NCI-H2029 treated with DMSO at 0.1 percent for 48 hours (cell line): ENCODE data around the gene HMCN1.

Source experiments
- DNase-seq: peaks from one replicate; lab custom pipeline; 2025; lab: John Stamatoyannopoulos, UW

The HMCN1 gene

GRCh38 chr1:185804608-185805007, 70.4 kb downstream of the HMCN1 start:
- no peak for DNase-seq

GRCh38 chr1:185807275-185807674, 73.1 kb downstream of the HMCN1 start:
- DNase-seq: no peak

DNA sequence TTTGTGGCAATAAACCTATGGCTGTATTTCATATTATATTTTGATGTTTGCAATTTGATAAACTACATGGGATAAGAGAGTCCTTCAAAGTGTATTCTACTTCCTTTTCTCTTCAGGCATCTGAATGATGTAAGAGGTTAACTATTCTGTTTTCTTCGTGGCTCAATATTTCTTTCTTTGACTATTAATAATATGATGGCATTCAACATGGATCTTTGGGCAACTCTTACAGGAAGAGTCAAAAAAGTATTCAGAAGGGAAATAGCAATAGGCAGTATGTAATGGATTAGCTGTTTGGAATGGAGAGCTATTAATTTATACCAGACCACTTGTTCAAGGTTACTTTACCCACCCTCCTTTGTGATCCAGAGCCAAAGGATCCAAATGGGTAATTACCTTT, 74.4 kb downstream of the HMCN1 start:
- no peak for DNase-seq

- DNase-seq: no peak
Observed at GRCh38 chr1:185811073-185811709, 77.0 kb downstream of the HMCN1 start.

DNA sequence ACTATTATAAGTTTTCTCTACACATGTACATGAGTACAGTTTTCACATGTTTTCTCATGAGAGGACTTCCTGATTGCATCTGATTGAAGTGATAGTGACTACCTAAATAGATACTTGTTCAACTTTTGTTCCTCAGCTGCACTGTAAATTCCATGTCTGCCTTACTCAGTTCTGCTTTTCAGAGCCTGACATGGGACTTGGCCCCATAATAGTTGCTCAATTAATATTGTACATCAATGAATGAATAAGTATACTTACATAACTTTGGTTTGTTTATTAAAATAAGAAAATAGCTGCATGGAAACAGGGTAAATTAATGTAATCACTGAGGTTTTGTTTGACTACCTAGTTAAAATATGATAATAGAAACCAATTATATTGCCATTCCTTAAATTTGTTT, 78.7 kb downstream of the HMCN1 start:
- DNase-seq: no peak

- peak; percentile 28 for DNase-seq
Observed at GRCh38 chr1:185813401-185813979, 79.3 kb downstream of the HMCN1 start.

GRCh38 chr1:185816460-185816859, 82.3 kb downstream of the HMCN1 start:
- DNase-seq: no peak

- DNase-seq: no peak
Observed at GRCh38 chr1:185819798-185820197, 85.6 kb downstream of the HMCN1 start.

GRCh38 chr1:185821612-185822385, 87.6 kb downstream of the HMCN1 start:
- DNase-seq: no peak

DNA sequence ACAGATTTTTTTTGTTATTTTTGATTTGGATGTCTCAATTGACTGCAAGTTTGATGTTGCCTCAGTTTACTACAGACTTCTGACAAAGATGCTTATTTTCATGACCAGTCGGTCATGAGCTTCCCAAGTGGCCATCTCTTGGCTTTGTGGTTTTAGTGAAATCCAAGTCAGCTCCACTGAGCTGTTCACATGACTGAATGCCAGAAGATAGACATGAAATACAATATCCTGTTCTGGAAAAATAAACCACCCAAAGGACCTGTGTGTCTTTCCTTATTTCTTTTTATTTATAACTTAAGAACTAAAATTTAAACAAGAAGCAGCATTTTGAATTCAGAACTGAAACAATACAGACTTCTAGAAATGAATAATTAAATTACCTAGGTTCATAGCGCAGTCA, 89.3 kb downstream of the HMCN1 start:
- no peak for DNase-seq

- no peak for DNase-seq
Observed at GRCh38 chr1:185824106-185824505, 89.9 kb downstream of the HMCN1 start.

DNA sequence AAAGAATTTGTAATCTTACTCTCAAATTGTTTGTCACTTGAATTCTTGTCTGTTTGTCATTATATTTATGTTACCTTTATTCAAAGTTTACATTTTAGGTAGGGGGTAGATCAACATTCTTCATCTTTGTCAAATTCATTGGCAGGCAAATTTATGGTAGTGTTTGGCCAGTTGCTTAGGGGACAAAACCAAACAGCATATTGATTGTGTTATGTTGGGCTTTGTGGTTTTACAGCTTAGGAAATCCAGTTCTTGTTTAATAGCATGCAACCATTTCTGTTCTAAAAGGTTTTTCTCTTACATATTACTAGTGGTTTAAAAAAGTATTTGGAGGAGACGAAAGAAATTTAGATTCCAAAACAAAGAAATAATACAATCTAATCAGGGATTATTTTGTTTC, 91.4 kb downstream of the HMCN1 start:
- no peak for DNase-seq

DNA sequence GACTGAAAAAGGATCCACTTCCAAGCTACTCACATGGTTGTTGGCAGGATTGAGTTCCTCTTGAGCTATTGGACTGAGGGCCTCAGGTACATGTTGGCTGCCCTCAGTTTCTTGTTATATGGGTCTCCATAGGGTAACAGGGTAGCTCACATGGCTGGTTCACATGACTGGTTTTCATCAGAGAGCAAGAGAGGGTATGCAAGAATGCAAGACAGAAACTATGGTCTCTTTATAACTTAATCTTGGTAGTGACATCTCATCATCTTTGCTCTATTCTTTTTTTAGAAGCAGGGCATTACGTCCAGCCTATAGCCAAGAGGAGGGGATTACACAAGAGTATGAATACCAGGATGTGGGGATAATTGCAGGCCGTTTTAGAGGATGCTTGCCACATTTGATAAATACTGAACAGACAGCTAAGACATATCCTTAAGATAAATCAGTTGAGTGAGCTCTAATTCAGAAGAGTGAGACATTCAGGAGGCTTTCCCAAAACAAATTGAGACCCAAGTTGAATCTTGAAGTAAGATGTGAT, 100.2 kb downstream of the HMCN1 start:
- no peak for DNase-seq

- DNase-seq: no peak
Observed at GRCh38 chr1:185835191-185835590, 101.0 kb downstream of the HMCN1 start.

DNA sequence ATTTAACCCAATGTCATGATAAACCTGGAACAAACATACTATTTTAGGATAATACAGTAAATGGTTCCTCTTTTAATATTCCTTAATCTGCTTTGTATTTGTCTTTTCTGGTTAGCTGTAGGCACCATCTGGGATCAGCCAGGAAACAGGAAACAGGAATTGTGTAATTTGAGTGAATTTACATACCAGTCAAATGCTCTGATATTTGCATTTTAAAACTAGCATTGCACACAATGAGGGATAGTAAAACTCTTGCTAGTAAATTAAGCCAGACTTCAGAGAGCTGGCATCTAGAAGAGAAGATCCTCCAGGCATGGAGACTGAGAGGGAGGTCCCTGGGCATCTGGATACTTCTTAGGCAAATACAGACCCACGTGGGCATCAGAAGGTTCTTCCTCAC, 103.5 kb downstream of the HMCN1 start:
- DNase-seq: no peak

DNA sequence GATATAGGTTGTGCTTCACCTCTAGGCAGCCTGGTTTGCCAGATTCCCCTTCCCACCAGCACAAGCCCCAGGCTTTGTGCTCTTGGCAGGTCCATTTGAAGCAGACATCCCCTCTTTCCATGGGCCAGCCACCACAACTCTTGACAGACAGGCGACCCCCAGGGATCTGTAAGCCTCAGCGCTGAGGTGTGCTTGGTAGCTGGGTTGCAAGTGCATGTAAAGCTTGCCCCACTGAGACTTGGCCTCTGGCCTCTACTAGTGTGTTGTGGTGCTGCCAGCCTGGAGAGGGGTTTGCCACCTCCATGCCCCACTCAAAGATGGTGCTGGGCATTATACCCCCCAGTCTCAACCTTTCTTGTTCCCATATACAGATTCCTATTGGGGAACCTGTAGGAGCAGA, 103.9 kb downstream of the HMCN1 start:
- no peak for DNase-seq

- no peak for DNase-seq
Observed at GRCh38 chr1:185840880-185841279, 106.7 kb downstream of the HMCN1 start.

- no peak for DNase-seq
Observed at GRCh38 chr1:185843297-185843869, 109.2 kb downstream of the HMCN1 start.

GRCh38 chr1:185843986-185844385, 109.8 kb downstream of the HMCN1 start:
- DNase-seq: no peak

GRCh38 chr1:185846672-185847444, 112.7 kb downstream of the HMCN1 start:
- no peak for DNase-seq

DNA sequence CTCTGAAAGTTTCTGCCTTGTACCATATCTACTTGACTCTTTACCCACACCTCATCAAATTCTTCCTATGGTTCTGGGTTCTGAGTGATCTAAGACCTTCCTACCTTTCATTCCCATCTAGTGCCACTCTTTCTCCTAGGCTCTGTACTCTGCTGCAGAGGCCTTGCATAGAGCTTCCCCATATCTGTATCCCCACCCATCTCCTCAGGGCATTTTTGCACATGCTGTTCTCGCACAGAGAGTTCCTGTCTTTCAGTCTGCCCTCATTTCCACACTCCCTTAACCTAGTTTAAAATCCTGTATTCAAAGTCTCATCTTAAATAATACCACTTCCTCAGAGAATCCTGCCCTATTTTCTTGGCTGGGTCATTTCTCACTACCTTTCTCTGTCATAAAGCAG, 114.8 kb downstream of the HMCN1 start:
- no peak for DNase-seq

DNA sequence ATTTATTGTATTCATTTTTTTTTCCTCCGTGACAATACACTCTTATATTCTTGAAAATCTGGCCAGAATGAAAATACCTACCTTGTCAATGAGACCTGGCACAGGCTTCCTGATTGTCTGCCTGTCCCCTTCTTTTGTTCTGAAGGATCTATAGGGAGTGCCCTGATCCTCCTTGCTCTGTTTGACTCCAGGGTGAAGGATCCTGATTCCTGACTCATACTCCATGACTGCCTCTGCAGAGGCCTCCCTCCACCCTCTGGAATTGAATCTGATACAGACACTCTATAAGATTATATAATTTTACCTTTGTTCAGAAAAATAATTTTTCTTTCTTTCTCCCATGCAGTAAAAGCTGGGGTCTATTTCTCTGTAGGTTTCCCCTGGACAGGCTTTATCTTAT, 116.2 kb downstream of the HMCN1 start:
- no peak for DNase-seq
